HepG2 (cell line): Measurements from ENCODE around the gene ENHO. TPM values are rescaled to one million over a fixed set of nuclear protein-coding genes. Genes with fewer than 3 reads are reported as not detected.

Source experiments
- ATAC-seq: fragments of 200-7000 bp; cut with Tn5 transposase; 3 replicates; pipeline ENCODE4 v1.9.1; 2020; ENCODE audit warnings: mild to moderate bottlenecking, moderate library complexity
- BruUV-seq: library from RNA; stranded (reverse); fragments of 400-500 nt; replicated peaks from 2 replicates; lab custom pipeline; 2021; lab: Mats Ljungman, UMichigan
- CTCF ChIA-PET: fragments of 300-600 bp; formaldehyde crosslinking; extraction: SDS; loops from one replicate; lab custom pipeline; 2021; ENCODE audit warnings: low total read pairs, inconsistent platforms, low intra/inter-chr PET ratio; lab: Yijun Ruan, JAX
- POLR2A ChIA-PET: fragments of 350-600 bp; sonication (Branson Sonifier 250); formaldehyde crosslinking; loops from one replicate; lab custom pipeline; 2020; ENCODE audit warnings: antibody characterized with exemption, inconsistent platforms; lab: Yijun Ruan, JAX
- DNase-seq: peaks from one replicate; pipeline ENCODE4 v3.0.0-alpha.2; 2015; ENCODE audit warnings: low spot score
- FAIRE-seq: peaks from 3 replicates; lab custom pipeline; 2011; peaks lifted over from hg19 to GRCh38; lab: Jason Lieb, UNC
- H2AFZ ChIP-seq: one replicate; pipeline ENCODE4 v1.6.1; 2011; ENCODE audit warnings: low read length, inconsistent platforms
- H3K27ac ChIP-seq: fragments of 300-600 bp; 3 replicates; pipeline ENCODE4 v1.8.0; 2011; ENCODE audit warnings: mixed run types, mild to moderate bottlenecking, mixed read lengths, low read length, inconsistent platforms; ENCODE audit not compliant: insufficient read depth; ENCODE audit errors: extremely low read length
- H3K27me3 ChIP-seq, 2 experiments: fragments of 200-600 bp in 1 of 2; 2 replicates in 1 of 2; 3 replicates in 1 of 2; pipeline versions ENCODE4 v1.6.0 to v1.8.0; 2011; ENCODE audit warnings: low read length in 2 of 2, mild to moderate bottlenecking in 2 of 2, moderate library complexity in 2 of 2, inconsistent platforms in 1 of 2; ENCODE audit not compliant: insufficient read depth in 2 of 2, control insufficient read depth in 1 of 2
- H3K36me3 ChIP-seq, 2 experiments: fragments of 200-600 bp in 1 of 2; replicated peaks in 1 of 2; 2 replicates in 1 of 2; 3 replicates in 1 of 2; pipeline versions ENCODE4 v1.5.1 to v1.8.0; 2011; ENCODE audit warnings: low read length in 2 of 2, inconsistent platforms in 1 of 2; ENCODE audit not compliant: insufficient read depth in 2 of 2, control insufficient read depth in 1 of 2
- H3K4me1 ChIP-seq: 2 replicates; pipeline ENCODE4 v1.5.1; 2012; ENCODE audit warnings: low read length, inconsistent platforms; ENCODE audit not compliant: insufficient read depth
- H3K4me2 ChIP-seq: 2 replicates; pipeline ENCODE4 v1.6.0; 2011; ENCODE audit warnings: low read depth, low read length, inconsistent platforms
- H3K4me3 ChIP-seq, 3 experiments: fragments of 200-600 bp in 1 of 3; sonication (generic), shearing (Covaris generic) in 1 of 3; replicated peaks in 1 of 3; 2 replicates each; pipeline ENCODE4 v1.5.1; 2011 to 2016; ENCODE audit warnings: low read length in 3 of 3, inconsistent platforms in 2 of 3, low read depth in 2 of 3, mild to moderate bottlenecking in 2 of 3, control low read depth in 1 of 3, mixed read lengths in 1 of 3; ENCODE audit not compliant: insufficient read depth in 1 of 3
- H3K79me2 ChIP-seq: one replicate; pipeline ENCODE4 v1.6.1; 2011; ENCODE audit warnings: low read length, inconsistent platforms; ENCODE audit not compliant: insufficient read depth
- H3K9ac ChIP-seq: 2 replicates; pipeline ENCODE4 v1.6.0; 2011; ENCODE audit warnings: mild to moderate bottlenecking, low read depth, low read length, inconsistent platforms; ENCODE audit not compliant: insufficient read depth
- H3K9me3 ChIP-seq: 2 replicates; pipeline ENCODE4 v1.5.1; 2012; ENCODE audit warnings: mild to moderate bottlenecking, low read length
- H4K20me1 ChIP-seq: 2 replicates; pipeline ENCODE4 v1.6.0; 2011; ENCODE audit warnings: inconsistent platforms, mild to moderate bottlenecking, low read length, moderate library complexity; ENCODE audit not compliant: insufficient read depth
- CREB3 ChIP-seq: sonication (generic); formaldehyde crosslinking; IDR thresholded peaks from 2 replicates; pipeline ENCODE4 v1.5.0; 2020; ENCODE audit warnings: missing genetic modification reagents
- GABPA ChIP-seq, 2 experiments: IDR thresholded peaks; 2 replicates each; pipeline ENCODE4 v1.6.1; 2011 to 2016; ENCODE audit warnings: low read depth in 2 of 2, low read length in 1 of 2, missing biosample characterization in 1 of 2, missing genetic modification characterization in 1 of 2
- KDM2A ChIP-seq: sonication (generic); formaldehyde crosslinking; IDR thresholded peaks from 2 replicates; pipeline ENCODE4 v1.4.0; 2020; ENCODE audit warnings: low read depth, missing genetic modification reagents, borderline replicate concordance
- SKI ChIP-seq: fragments of 450-650 bp; IDR thresholded peaks from one replicate; pipeline ENCODE4 v1.6.1; 2018; ENCODE audit warnings: mild to moderate bottlenecking; ENCODE audit not compliant: partially characterized antibody
- ZFYVE20 ChIP-seq: sonication (generic); formaldehyde crosslinking; IDR thresholded peaks from 2 replicates; pipeline ENCODE4 v1.8.0; 2023; ENCODE audit warnings: low read depth, mild to moderate bottlenecking, moderate library complexity, missing genetic modification reagents, borderline replicate concordance
- ZIK1 ChIP-seq: sonication (generic); formaldehyde crosslinking; IDR thresholded peaks from 2 replicates; pipeline ENCODE4 v1.5.0; 2020; ENCODE audit warnings: mild to moderate bottlenecking, low read depth, missing genetic modification reagents, borderline replicate concordance
- ZNF180 ChIP-seq: sonication (generic); formaldehyde crosslinking; IDR thresholded peaks from 2 replicates; pipeline ENCODE4 v1.4.0; 2020; ENCODE audit warnings: low read depth, missing genetic modification reagents, borderline replicate concordance
- ZNF205 ChIP-seq: IDR thresholded peaks from 2 replicates; pipeline ENCODE4 v1.6.1; 2018; ENCODE audit warnings: missing biosample characterization, missing genetic modification reagents
- ZNF256 ChIP-seq: sonication (generic); formaldehyde crosslinking; conservative IDR thresholded peaks from 2 replicates; pipeline ENCODE4 v1.4.0; 2020; ENCODE audit warnings: missing genetic modification reagents
- ZNF572 ChIP-seq: sonication (generic); formaldehyde crosslinking; IDR thresholded peaks from 2 replicates; pipeline ENCODE4 v1.5.1; 2020; ENCODE audit warnings: mild to moderate bottlenecking, missing genetic modification reagents
- ZNF660 ChIP-seq: sonication (generic); formaldehyde crosslinking; IDR thresholded peaks from 2 replicates; pipeline ENCODE4 v1.5.1; 2020; ENCODE audit warnings: mild to moderate bottlenecking, low read depth, missing genetic modification reagents, borderline replicate concordance
- ZNF678 ChIP-seq: sonication (generic); formaldehyde crosslinking; IDR thresholded peaks from 2 replicates; pipeline ENCODE4 v1.4.0; 2020; ENCODE audit warnings: mild to moderate bottlenecking, missing genetic modification reagents
- WGBS: methylation state at CpG from one replicate; pipeline ENCODE4 v1.1.6; 2017; ENCODE audit warnings: low lambda C conversion rate; 5-methylcytosine and 5-hydroxymethylcytosine counted together
- in situ Hi-C: cut with HindIII; loops from 2 replicates; pipeline ENCODE4 v1.10.0; 2017; ENCODE audit warnings: low pct_unique_long_range_greater_than_20kb; ENCODE audit not compliant: extremely low pct_ligation_motif_present
- intact Hi-C: fragments of 100-400 bp; cut with micrococcal nuclease; formaldehyde crosslinking; loops from one replicate; pipeline ENCODE4 v1.10.0; 2022; ENCODE audit not compliant: unreplicated experiment
- polyA plus RNA-seq, 8 experiments: library from polyadenylated mRNA; depleted of rRNA in 3 of 8; stranded (reverse) in 7 of 8; unstranded in 1 of 8; fragments of >200 nt; fragmentation: Illumina TruSeq in 4 of 8; extraction: Trizol in 4 of 8; gene quantifications; 2 replicates each; pipeline versions ENCODE4 v1.2.1 to v1.2.3, GENCODE V29; 2011 to 2016; ENCODE audit warnings: low read depth in 4 of 8, missing spikeins in 1 of 8, mixed read lengths in 1 of 8; ENCODE audit not compliant: insufficient read depth in 1 of 8
- total RNA-seq, 5 experiments: library from RNA; depleted of rRNA; stranded (reverse); fragments of >200 nt; fragmentation: Illumina TruSeq; extraction: Trizol; gene quantifications; 2 replicates each; pipeline ENCODE4 v1.2.3, GENCODE V29; 2016; ENCODE audit warnings: low read depth in 1 of 5

ENHO gene
- total and polyA plus RNA-seq, 2 of the 13 experiments (the other 11 are each of a cell fraction or from before 2014, with no cell fraction given): 0.08 to 0.60 TPM

GRCh38 chr9:34518110-34518616 is 4.6 kb downstream of the ENHO start:
- H3K4me2 ChIP-seq: no peak overlapping the region
- no peaks in the 10 kb centered on the region for H3K36me3 ChIP-seq
- no peaks in the 10 kb centered on the region for H3K9me3 ChIP-seq
- ChIA-PET CTCF (interaction anchor here (1.7 kb wide), 1 partner anchor 29 kb away, joined by 3 read pairs; no protein-coding TSS in a partner anchor), POLR2A (no interaction called here)
- DNase-seq: no peak
- no peak for ATAC-seq
- in situ Hi-C loops: no loop called here
- no peaks in the 10 kb centered on the region for H4K20me1 ChIP-seq
- WGBS: 19% methylated on average over 6 of the region's 6 CpGs
- H3K27me3 ChIP-seq: peaks cover 10 to 34% of the 10 kb centered on the region in 2 experiments; a peak in 3 of 5 replicates
- H3K4me3 ChIP-seq: no peak overlapping the region
- intact Hi-C loops: no loop called here
- no peak overlapping the region for H2AFZ ChIP-seq
- H3K9ac ChIP-seq: no peak overlapping the region
- H3K4me1 ChIP-seq: peaks cover 13% of the 10 kb centered on the region
- FAIRE-seq: no peak
- H3K79me2 ChIP-seq: no peaks in the 10 kb centered on the region
- H3K27ac ChIP-seq: no peak overlapping the region
- TF ChIP-seq ZFYVE20 (CRISPR knock-in tag): no peak
- no peak for TF ChIP-seq CREB3 (CRISPR knock-in tag)
- TF ChIP-seq ZNF660: no peak
- TF ChIP-seq ZIK1 (CRISPR knock-in tag): no peak
- no peak for TF ChIP-seq KDM2A (CRISPR knock-in tag)
- no peak for TF ChIP-seq SKI
- no peak for TF ChIP-seq GABPA (IDR thresholded peaks at IDR 0.05; ENCODE audit: low read depth, low read length)
- no peak for TF ChIP-seq GABPA (CRISPR knock-in tag; IDR thresholded peaks at IDR 0.05; ENCODE audit: low read depth)
- no peak for TF ChIP-seq ZNF678 (CRISPR knock-in tag)
- no peak for TF ChIP-seq ZNF572 (CRISPR knock-in tag)
- no peak for TF ChIP-seq ZNF205
- TF ChIP-seq ZNF256 (CRISPR knock-in tag): no peak
- TF ChIP-seq ZNF180 (CRISPR knock-in tag): no peak
- no TSS peak for BruUV-seq
